HepG2 (cell line): ENCODE data around the gene IFT80. TPM values are rescaled to one million over a fixed set of nuclear protein-coding genes. Genes with fewer than 3 reads are reported as not detected.

ENCODE experiments used
- ATAC-seq: fragments of 200-7000 bp; cut with Tn5 transposase; 3 replicates; pipeline ENCODE4 v1.9.1; 2020; ENCODE audit warnings: mild to moderate bottlenecking, moderate library complexity
- BruUV-seq: library from RNA; stranded (reverse); fragments of 400-500 nt; replicated peaks from 2 replicates; lab custom pipeline; 2021; lab: Mats Ljungman, UMichigan
- CTCF ChIA-PET: fragments of 300-600 bp; formaldehyde crosslinking; extraction: SDS; loops from one replicate; lab custom pipeline; 2021; ENCODE audit warnings: low total read pairs, inconsistent platforms, low intra/inter-chr PET ratio; lab: Yijun Ruan, JAX
- POLR2A ChIA-PET: fragments of 350-600 bp; sonication (Branson Sonifier 250); formaldehyde crosslinking; loops from one replicate; lab custom pipeline; 2020; ENCODE audit warnings: antibody characterized with exemption, inconsistent platforms; lab: Yijun Ruan, JAX
- DNase-seq: peaks from one replicate; pipeline ENCODE4 v3.0.0-alpha.2; 2015; ENCODE audit warnings: low spot score
- FAIRE-seq: peaks from 3 replicates; lab custom pipeline; 2011; peaks lifted over from hg19 to GRCh38; lab: Jason Lieb, UNC
- H2AFZ ChIP-seq: one replicate; pipeline ENCODE4 v1.6.1; 2011; ENCODE audit warnings: low read length, inconsistent platforms
- H3K27ac ChIP-seq: fragments of 300-600 bp; 3 replicates; pipeline ENCODE4 v1.8.0; 2011; ENCODE audit warnings: mixed run types, mild to moderate bottlenecking, mixed read lengths, low read length, inconsistent platforms; ENCODE audit not compliant: insufficient read depth; ENCODE audit errors: extremely low read length
- H3K27me3 ChIP-seq, 2 experiments: fragments of 200-600 bp in 1 of 2; 2 replicates in 1 of 2; 3 replicates in 1 of 2; pipeline versions ENCODE4 v1.6.0 to v1.8.0; 2011; ENCODE audit warnings: low read length in 2 of 2, mild to moderate bottlenecking in 2 of 2, moderate library complexity in 2 of 2, inconsistent platforms in 1 of 2; ENCODE audit not compliant: insufficient read depth in 2 of 2, control insufficient read depth in 1 of 2
- H3K36me3 ChIP-seq, 2 experiments: fragments of 200-600 bp in 1 of 2; replicated peaks in 1 of 2; 2 replicates in 1 of 2; 3 replicates in 1 of 2; pipeline versions ENCODE4 v1.5.1 to v1.8.0; 2011; ENCODE audit warnings: low read length in 2 of 2, inconsistent platforms in 1 of 2; ENCODE audit not compliant: insufficient read depth in 2 of 2, control insufficient read depth in 1 of 2
- H3K4me1 ChIP-seq: 2 replicates; pipeline ENCODE4 v1.5.1; 2012; ENCODE audit warnings: low read length, inconsistent platforms; ENCODE audit not compliant: insufficient read depth
- H3K4me2 ChIP-seq: 2 replicates; pipeline ENCODE4 v1.6.0; 2011; ENCODE audit warnings: low read depth, low read length, inconsistent platforms
- H3K4me3 ChIP-seq, 3 experiments: fragments of 200-600 bp in 1 of 3; sonication (generic), shearing (Covaris generic) in 1 of 3; replicated peaks in 1 of 3; 2 replicates each; pipeline ENCODE4 v1.5.1; 2011 to 2016; ENCODE audit warnings: low read length in 3 of 3, inconsistent platforms in 2 of 3, low read depth in 2 of 3, mild to moderate bottlenecking in 2 of 3, control low read depth in 1 of 3, mixed read lengths in 1 of 3; ENCODE audit not compliant: insufficient read depth in 1 of 3
- H3K79me2 ChIP-seq: one replicate; pipeline ENCODE4 v1.6.1; 2011; ENCODE audit warnings: low read length, inconsistent platforms; ENCODE audit not compliant: insufficient read depth
- H3K9ac ChIP-seq: 2 replicates; pipeline ENCODE4 v1.6.0; 2011; ENCODE audit warnings: mild to moderate bottlenecking, low read depth, low read length, inconsistent platforms; ENCODE audit not compliant: insufficient read depth
- H3K9me3 ChIP-seq: 2 replicates; pipeline ENCODE4 v1.5.1; 2012; ENCODE audit warnings: mild to moderate bottlenecking, low read length
- H4K20me1 ChIP-seq: 2 replicates; pipeline ENCODE4 v1.6.0; 2011; ENCODE audit warnings: inconsistent platforms, mild to moderate bottlenecking, low read length, moderate library complexity; ENCODE audit not compliant: insufficient read depth
- JDP2 ChIP-seq: sonication (generic); formaldehyde crosslinking; IDR thresholded peaks from 2 replicates; pipeline ENCODE4 v1.8.1; 2022; ENCODE audit warnings: missing genetic modification reagents, borderline replicate concordance
- MIER2 ChIP-seq: IDR thresholded peaks from 2 replicates; pipeline ENCODE4 v1.6.1; 2016; ENCODE audit warnings: missing biosample characterization, missing genetic modification reagents
- NRL ChIP-seq: sonication (generic); formaldehyde crosslinking; IDR thresholded peaks from 2 replicates; pipeline ENCODE4 v1.5.0; 2020; ENCODE audit warnings: missing genetic modification reagents, mild to moderate bottlenecking, moderate library complexity, borderline replicate concordance
- SAP130 ChIP-seq: IDR thresholded peaks from 2 replicates; pipeline ENCODE4 v1.6.1; 2016; ENCODE audit warnings: low read depth
- TBX3 ChIP-seq: fragments of 450-650 bp; IDR thresholded peaks from 2 replicates; pipeline ENCODE4 v1.6.1; 2017; ENCODE audit warnings: antibody characterized with exemption, mild to moderate bottlenecking, inconsistent platforms, borderline replicate concordance
- ZNF776 ChIP-seq: sonication (generic); formaldehyde crosslinking; IDR thresholded peaks from 2 replicates; pipeline ENCODE4 v1.4.0; 2020; ENCODE audit warnings: mild to moderate bottlenecking, missing genetic modification reagents
- WGBS: methylation state at CpG from one replicate; pipeline ENCODE4 v1.1.6; 2017; ENCODE audit warnings: low lambda C conversion rate; 5-methylcytosine and 5-hydroxymethylcytosine counted together
- in situ Hi-C: cut with HindIII; loops from 2 replicates; pipeline ENCODE4 v1.10.0; 2017; ENCODE audit warnings: low pct_unique_long_range_greater_than_20kb; ENCODE audit not compliant: extremely low pct_ligation_motif_present
- intact Hi-C: fragments of 100-400 bp; cut with micrococcal nuclease; formaldehyde crosslinking; loops from one replicate; pipeline ENCODE4 v1.10.0; 2022; ENCODE audit not compliant: unreplicated experiment
- polyA plus RNA-seq, 8 experiments: library from polyadenylated mRNA; depleted of rRNA in 3 of 8; stranded (reverse) in 7 of 8; unstranded in 1 of 8; fragments of >200 nt; fragmentation: Illumina TruSeq in 4 of 8; extraction: Trizol in 4 of 8; gene quantifications; 2 replicates each; pipeline versions ENCODE4 v1.2.1 to v1.2.3, GENCODE V29; 2011 to 2016; ENCODE audit warnings: low read depth in 4 of 8, missing spikeins in 1 of 8, mixed read lengths in 1 of 8; ENCODE audit not compliant: insufficient read depth in 1 of 8
- total RNA-seq, 5 experiments: library from RNA; depleted of rRNA; stranded (reverse); fragments of >200 nt; fragmentation: Illumina TruSeq; extraction: Trizol; gene quantifications; 2 replicates each; pipeline ENCODE4 v1.2.3, GENCODE V29; 2016; ENCODE audit warnings: low read depth in 1 of 5
- TF ChIP-seq, protein P1 (sequence below): sonication (generic); formaldehyde crosslinking; IDR thresholded peaks from 2 replicates; pipeline ENCODE4 v1.8.0; 2022; ENCODE audit warnings: mild to moderate bottlenecking, missing genetic modification reagents; ENCODE audit not compliant: insufficient replicate concordance

The IFT80 gene
- total and polyA plus RNA-seq, 2 of the 13 experiments (the other 11 are each of a cell fraction or from before 2014, with no cell fraction given) = 11.4 to 15.7 TPM

DNA sequence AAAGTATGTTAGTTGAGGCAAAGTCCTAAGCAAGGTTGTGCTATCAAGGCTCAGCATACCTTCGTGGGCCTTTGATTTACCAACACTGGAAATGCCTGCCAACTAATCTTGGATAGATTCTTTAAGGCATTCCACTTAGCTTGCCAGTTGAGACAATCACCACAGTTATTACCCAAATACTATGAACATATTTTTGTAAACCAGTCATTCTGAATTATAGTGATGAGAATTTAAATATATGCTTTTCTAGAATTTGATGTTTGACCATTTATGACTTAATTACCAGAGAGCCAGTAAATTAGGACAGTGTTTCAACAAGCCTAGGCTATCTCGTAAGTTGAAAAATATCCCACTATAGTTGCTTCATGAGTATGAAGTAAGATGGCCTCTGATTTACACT is 35.0 kb upstream of the IFT80 start:
- H2AFZ ChIP-seq = no peak overlapping the region
- H3K27me3 ChIP-seq = no peaks in the 10 kb centered on the region
- TF ChIP-seq JDP2 (CRISPR knock-in tag) = no peak
- H3K36me3 ChIP-seq = peaks cover 4 to 30% of the 10 kb centered on the region in 2 experiments
- FAIRE-seq (no peak), DNase-seq (no peak), ATAC-seq (no peak)
- no peaks in the 10 kb centered on the region for H3K79me2 ChIP-seq
- BruUV-seq = no TSS peak
- no peak overlapping the region for H3K4me3 ChIP-seq
- H4K20me1 ChIP-seq = no peaks in the 10 kb centered on the region; the same call in 1 of the 2 replicates
- intact Hi-C loops = no loop called here
- CTCF ChIA-PET = no interaction called here
- no peak overlapping the region for H3K27ac ChIP-seq
- H3K9me3 ChIP-seq = no peaks in the 10 kb centered on the region
- WGBS = 93% methylated on average over 2 of the region's 2 CpGs
- no peak overlapping the region for H3K4me2 ChIP-seq
- POLR2A ChIA-PET = no interaction called here
- in situ Hi-C loops = no loop called here
- H3K4me1 ChIP-seq = no peaks in the 10 kb centered on the region
- H3K9ac ChIP-seq = no peak overlapping the region

DNA sequence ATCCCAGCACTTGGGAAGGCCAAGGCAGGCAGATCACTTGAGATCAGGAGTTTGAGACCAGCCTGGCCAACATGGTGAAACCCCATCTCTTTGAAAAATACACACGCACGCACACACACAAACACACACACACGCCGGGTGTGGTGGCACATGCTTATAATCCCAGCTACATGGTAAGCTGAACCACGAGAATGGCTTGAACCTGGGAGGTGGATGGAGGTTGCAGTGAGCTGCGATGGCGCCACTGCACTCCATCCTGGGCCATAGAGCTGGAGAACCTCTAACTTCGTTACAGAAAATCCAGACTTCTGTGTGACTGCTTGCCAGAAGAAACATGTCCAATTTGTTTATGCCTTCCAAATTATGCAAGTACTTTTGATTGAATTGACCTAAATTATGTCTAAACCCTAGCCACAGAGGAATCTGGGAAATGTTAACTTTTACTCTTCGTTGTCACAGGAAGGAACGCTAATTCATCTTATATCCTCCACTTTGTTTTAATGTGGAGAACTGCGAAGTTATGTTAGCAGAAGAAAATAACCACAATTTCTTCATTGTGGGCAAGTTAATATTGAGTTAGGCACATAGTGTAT is 28.9 kb upstream of the IFT80 start:
- no peaks in the 10 kb centered on the region for H3K9me3 ChIP-seq
- in situ Hi-C loops = no loop called here
- WGBS = 97% methylated on average over 11 of the region's 11 CpGs
- no peaks in the 10 kb centered on the region for H3K79me2 ChIP-seq
- ChIA-PET POLR2A (no interaction called here), CTCF (no interaction called here)
- no peak overlapping the region for H3K4me3 ChIP-seq
- no peaks in the 10 kb centered on the region; the same call in 1 of the 2 replicates for H4K20me1 ChIP-seq
- H3K4me2 ChIP-seq = no peak overlapping the region
- no TSS peak for BruUV-seq
- H3K27ac ChIP-seq = no peak overlapping the region
- no peak overlapping the region for H2AFZ ChIP-seq
- no peaks in the 10 kb centered on the region for H3K4me1 ChIP-seq
- H3K36me3 ChIP-seq = peaks cover 12 to 75% of the 10 kb centered on the region in 2 experiments
- peak; percentile 41; the same call in 2 of the 3 replicates for ATAC-seq
- H3K9ac ChIP-seq = no peak overlapping the region
- intact Hi-C loops = no loop called here
- FAIRE-seq = no peak
- DNase-seq = no peak
- H3K27me3 ChIP-seq = no peaks in the 10 kb centered on the region
- TF ChIP-seq NRL (no peak), ZNF776 (no peak), MIER2 (CRISPR knock-in tag) (no peak), TBX3 (no peak), SAP130 (CRISPR knock-in tag) (no peak)
- TF ChIP-seq, protein P1, sequence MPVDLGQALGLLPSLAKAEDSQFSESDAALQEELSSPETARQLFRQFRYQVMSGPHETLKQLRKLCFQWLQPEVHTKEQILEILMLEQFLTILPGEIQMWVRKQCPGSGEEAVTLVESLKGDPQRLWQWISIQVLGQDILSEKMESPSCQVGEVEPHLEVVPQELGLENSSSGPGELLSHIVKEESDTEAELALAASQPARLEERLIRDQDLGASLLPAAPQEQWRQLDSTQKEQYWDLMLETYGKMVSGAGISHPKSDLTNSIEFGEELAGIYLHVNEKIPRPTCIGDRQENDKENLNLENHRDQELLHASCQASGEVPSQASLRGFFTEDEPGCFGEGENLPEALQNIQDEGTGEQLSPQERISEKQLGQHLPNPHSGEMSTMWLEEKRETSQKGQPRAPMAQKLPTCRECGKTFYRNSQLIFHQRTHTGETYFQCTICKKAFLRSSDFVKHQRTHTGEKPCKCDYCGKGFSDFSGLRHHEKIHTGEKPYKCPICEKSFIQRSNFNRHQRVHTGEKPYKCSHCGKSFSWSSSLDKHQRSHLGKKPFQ (CRISPR knock-in tag) = no peak
